Liver (tissue), 3 donors: ENCODE measurements around the gene S100A1.

ENCODE experiments used
- EGR1 ChIP-seq, 2 donors: IDR thresholded peaks; 2 replicates each; pipeline ENCODE4 v1.6.1; 2016 to 2018; ENCODE audit warnings: antibody characterized with exemption in 2 of 2, low read depth in 2 of 2
- FOXA1 ChIP-seq: IDR thresholded peaks from 2 replicates; pipeline ENCODE4 v1.6.1; 2016; ENCODE audit warnings: antibody characterized with exemption
- GABPA ChIP-seq, 2 donors: IDR thresholded peaks in 1 of 2; conservative IDR thresholded peaks in 1 of 2; 2 replicates each; pipeline ENCODE4 v1.6.1; 2016; ENCODE audit warnings: antibody characterized with exemption in 2 of 2, mild to moderate bottlenecking in 1 of 2, moderate library complexity in 1 of 2
- JUND ChIP-seq, 2 donors: IDR thresholded peaks; 2 replicates each; pipeline ENCODE4 v1.6.1; 2016; ENCODE audit warnings: antibody characterized with exemption in 2 of 2
- MAX ChIP-seq: IDR thresholded peaks from 2 replicates; pipeline ENCODE4 v1.6.1; 2016; ENCODE audit warnings: antibody characterized with exemption
- RAD21 ChIP-seq, 2 donors: IDR thresholded peaks; 2 replicates each; pipeline ENCODE4 v1.6.1; 2016; ENCODE audit warnings: antibody characterized with exemption in 2 of 2, mild to moderate bottlenecking in 2 of 2
- SP1 ChIP-seq: IDR thresholded peaks from 2 replicates; pipeline ENCODE4 v1.6.1; 2018; ENCODE audit warnings: antibody characterized with exemption, mild to moderate bottlenecking
- TAF1 ChIP-seq: conservative IDR thresholded peaks from 2 replicates; pipeline ENCODE4 v1.6.1; 2016; ENCODE audit warnings: antibody characterized with exemption, mild to moderate bottlenecking
- YY1 ChIP-seq: IDR thresholded peaks from 2 replicates; pipeline ENCODE4 v1.6.1; 2016; ENCODE audit warnings: antibody characterized with exemption, mild to moderate bottlenecking
- TF ChIP-seq, protein P1 (sequence below): fragments of 150-350 bp; IDR thresholded peaks from 2 replicates; pipeline ENCODE4 v1.5.1; 2017; ENCODE audit warnings: improper control_type of control experiment, low read depth, low read length; ENCODE audit not compliant: missing input control
- TF ChIP-seq, protein P2 (sequence below): IDR thresholded peaks from 2 replicates; pipeline ENCODE4 v1.6.1; 2016; ENCODE audit warnings: antibody characterized with exemption, mild to moderate bottlenecking
- TF ChIP-seq, protein P3 (sequence below): IDR thresholded peaks from 2 replicates; pipeline ENCODE4 v1.6.1; 2016; ENCODE audit warnings: antibody characterized with exemption
- donor health status: healthy.
- donor health status: healthy.

- TF ChIP-seq, protein P1, sequence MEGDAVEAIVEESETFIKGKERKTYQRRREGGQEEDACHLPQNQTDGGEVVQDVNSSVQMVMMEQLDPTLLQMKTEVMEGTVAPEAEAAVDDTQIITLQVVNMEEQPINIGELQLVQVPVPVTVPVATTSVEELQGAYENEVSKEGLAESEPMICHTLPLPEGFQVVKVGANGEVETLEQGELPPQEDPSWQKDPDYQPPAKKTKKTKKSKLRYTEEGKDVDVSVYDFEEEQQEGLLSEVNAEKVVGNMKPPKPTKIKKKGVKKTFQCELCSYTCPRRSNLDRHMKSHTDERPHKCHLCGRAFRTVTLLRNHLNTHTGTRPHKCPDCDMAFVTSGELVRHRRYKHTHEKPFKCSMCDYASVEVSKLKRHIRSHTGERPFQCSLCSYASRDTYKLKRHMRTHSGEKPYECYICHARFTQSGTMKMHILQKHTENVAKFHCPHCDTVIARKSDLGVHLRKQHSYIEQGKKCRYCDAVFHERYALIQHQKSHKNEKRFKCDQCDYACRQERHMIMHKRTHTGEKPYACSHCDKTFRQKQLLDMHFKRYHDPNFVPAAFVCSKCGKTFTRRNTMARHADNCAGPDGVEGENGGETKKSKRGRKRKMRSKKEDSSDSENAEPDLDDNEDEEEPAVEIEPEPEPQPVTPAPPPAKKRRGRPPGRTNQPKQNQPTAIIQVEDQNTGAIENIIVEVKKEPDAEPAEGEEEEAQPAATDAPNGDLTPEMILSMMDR: no peak
- no peak for TF ChIP-seq SP1
- TF ChIP-seq YY1: no peak
- no peak for TF ChIP-seq JUND (IDR thresholded peaks at IDR 0.05)
- TF ChIP-seq TAF1: no peak
- no peak for TF ChIP-seq MAX
- no peak for TF ChIP-seq GABPA (IDR thresholded peaks at IDR 0.05 in 1 of 2, conservative IDR thresholded peaks at IDR 0.05 in 1 of 2)
- TF ChIP-seq, protein P2, sequence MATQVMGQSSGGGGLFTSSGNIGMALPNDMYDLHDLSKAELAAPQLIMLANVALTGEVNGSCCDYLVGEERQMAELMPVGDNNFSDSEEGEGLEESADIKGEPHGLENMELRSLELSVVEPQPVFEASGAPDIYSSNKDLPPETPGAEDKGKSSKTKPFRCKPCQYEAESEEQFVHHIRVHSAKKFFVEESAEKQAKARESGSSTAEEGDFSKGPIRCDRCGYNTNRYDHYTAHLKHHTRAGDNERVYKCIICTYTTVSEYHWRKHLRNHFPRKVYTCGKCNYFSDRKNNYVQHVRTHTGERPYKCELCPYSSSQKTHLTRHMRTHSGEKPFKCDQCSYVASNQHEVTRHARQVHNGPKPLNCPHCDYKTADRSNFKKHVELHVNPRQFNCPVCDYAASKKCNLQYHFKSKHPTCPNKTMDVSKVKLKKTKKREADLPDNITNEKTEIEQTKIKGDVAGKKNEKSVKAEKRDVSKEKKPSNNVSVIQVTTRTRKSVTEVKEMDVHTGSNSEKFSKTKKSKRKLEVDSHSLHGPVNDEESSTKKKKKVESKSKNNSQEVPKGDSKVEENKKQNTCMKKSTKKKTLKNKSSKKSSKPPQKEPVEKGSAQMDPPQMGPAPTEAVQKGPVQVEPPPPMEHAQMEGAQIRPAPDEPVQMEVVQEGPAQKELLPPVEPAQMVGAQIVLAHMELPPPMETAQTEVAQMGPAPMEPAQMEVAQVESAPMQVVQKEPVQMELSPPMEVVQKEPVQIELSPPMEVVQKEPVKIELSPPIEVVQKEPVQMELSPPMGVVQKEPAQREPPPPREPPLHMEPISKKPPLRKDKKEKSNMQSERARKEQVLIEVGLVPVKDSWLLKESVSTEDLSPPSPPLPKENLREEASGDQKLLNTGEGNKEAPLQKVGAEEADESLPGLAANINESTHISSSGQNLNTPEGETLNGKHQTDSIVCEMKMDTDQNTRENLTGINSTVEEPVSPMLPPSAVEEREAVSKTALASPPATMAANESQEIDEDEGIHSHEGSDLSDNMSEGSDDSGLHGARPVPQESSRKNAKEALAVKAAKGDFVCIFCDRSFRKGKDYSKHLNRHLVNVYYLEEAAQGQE: no peak
- TF ChIP-seq EGR1 (IDR thresholded peaks at IDR 0.05; ENCODE audit: low read depth in 2 of 2): no peak
- TF ChIP-seq FOXA1: no peak
- TF ChIP-seq, protein P3, sequence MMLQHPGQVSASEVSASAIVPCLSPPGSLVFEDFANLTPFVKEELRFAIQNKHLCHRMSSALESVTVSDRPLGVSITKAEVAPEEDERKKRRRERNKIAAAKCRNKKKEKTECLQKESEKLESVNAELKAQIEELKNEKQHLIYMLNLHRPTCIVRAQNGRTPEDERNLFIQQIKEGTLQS: no peak
- TF ChIP-seq RAD21 (IDR thresholded peaks at IDR 0.05): no peak
These were observed 41.9 kb upstream of the S100A1 start for GRCh38 chr1:153586347-153586746.
